Measurements from ENCODE around the gene EFNA4.
A peak's percentile ranks its signal among the peaks of the same experiment; 100 is the strongest.

EFNA4 gene

DNA sequence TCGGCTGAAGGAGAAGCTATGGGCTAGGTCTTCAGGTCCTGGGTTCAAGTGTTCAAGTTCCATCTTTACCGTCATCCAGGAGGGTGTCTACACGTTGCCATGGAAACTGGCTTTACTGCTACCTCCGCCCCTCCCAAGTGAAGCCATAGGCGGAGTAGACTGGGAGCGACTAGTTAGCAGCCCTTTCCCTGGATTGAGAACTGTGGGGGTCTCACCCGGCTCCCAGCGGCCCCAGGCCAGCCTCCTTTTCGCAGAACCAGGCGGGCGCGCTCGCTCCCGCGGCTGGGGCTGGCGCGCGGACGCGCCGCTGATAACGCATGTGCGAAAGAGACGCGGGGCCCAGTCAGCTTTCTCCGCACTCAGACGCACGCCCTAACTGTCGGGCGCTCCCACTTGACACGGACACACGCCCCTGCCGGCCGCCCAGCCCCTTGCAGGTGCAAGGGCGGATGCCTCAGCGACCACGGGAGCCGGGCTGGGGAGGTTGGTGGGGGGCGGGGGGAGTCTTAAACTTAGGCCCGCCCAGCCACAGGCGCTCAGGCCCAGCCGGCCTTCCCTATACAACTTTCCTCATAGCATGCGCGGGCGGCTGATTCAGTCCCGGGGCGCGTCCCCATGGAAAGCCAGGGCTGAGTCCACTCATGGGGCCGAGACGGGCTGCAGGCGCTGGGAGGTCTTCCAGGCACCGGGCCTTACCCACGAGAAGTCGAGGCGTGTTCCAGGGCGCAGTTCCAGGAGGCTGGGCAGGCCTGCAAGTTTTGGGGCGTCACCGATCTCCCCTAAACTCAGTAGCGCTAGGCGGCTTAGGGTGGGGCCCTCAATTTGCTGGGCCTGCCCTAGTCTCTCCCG is 7.4 kb downstream of the EFNA4 start (continued):
- TF ChIP-seq, protein P1, sequence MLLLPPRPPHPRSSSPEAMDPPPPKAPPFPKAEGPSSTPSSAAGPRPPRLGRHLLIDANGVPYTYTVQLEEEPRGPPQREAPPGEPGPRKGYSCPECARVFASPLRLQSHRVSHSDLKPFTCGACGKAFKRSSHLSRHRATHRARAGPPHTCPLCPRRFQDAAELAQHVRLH (tag by site-specific recombination; IDR thresholded peaks at IDR 0.05): no peak
- TF ChIP-seq ZBTB48 (tag by site-specific recombination; IDR thresholded peaks at IDR 0.05): 0 out of 2 replicates have a peak, but pooled peaks have one; percentile 21
- TF ChIP-seq ZNF341 (tag by site-specific recombination; IDR thresholded peaks at IDR 0.05; ENCODE audit: low read depth): peak; percentile 57
- TF ChIP-seq, protein P2, sequence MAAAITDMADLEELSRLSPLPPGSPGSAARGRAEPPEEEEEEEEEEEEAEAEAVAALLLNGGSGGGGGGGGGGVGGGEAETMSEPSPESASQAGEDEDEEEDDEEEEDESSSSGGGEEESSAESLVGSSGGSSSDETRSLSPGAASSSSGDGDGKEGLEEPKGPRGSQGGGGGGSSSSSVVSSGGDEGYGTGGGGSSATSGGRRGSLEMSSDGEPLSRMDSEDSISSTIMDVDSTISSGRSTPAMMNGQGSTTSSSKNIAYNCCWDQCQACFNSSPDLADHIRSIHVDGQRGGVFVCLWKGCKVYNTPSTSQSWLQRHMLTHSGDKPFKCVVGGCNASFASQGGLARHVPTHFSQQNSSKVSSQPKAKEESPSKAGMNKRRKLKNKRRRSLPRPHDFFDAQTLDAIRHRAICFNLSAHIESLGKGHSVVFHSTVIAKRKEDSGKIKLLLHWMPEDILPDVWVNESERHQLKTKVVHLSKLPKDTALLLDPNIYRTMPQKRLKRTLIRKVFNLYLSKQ (tag by site-specific recombination; IDR thresholded peaks at IDR 0.05; ENCODE audit: borderline replicate concordance): no peak
- TF ChIP-seq PRDM10 (tag by site-specific recombination; IDR thresholded peaks at IDR 0.05): peak; percentile 90
- no peak for TF ChIP-seq ZNF510 (tag by site-specific recombination; IDR thresholded peaks at IDR 0.05; ENCODE audit: insufficient replicate concordance)
- no peak for TF ChIP-seq ZNF629 (tag by site-specific recombination; IDR thresholded peaks at IDR 0.05)
- TF ChIP-seq IKZF3 (tag by site-specific recombination; IDR thresholded peaks at IDR 0.05): no peak
- TF ChIP-seq ZNF221 (tag by site-specific recombination; IDR thresholded peaks at IDR 0.05; ENCODE audit: borderline replicate concordance): no peak
- TF ChIP-seq, protein P3, sequence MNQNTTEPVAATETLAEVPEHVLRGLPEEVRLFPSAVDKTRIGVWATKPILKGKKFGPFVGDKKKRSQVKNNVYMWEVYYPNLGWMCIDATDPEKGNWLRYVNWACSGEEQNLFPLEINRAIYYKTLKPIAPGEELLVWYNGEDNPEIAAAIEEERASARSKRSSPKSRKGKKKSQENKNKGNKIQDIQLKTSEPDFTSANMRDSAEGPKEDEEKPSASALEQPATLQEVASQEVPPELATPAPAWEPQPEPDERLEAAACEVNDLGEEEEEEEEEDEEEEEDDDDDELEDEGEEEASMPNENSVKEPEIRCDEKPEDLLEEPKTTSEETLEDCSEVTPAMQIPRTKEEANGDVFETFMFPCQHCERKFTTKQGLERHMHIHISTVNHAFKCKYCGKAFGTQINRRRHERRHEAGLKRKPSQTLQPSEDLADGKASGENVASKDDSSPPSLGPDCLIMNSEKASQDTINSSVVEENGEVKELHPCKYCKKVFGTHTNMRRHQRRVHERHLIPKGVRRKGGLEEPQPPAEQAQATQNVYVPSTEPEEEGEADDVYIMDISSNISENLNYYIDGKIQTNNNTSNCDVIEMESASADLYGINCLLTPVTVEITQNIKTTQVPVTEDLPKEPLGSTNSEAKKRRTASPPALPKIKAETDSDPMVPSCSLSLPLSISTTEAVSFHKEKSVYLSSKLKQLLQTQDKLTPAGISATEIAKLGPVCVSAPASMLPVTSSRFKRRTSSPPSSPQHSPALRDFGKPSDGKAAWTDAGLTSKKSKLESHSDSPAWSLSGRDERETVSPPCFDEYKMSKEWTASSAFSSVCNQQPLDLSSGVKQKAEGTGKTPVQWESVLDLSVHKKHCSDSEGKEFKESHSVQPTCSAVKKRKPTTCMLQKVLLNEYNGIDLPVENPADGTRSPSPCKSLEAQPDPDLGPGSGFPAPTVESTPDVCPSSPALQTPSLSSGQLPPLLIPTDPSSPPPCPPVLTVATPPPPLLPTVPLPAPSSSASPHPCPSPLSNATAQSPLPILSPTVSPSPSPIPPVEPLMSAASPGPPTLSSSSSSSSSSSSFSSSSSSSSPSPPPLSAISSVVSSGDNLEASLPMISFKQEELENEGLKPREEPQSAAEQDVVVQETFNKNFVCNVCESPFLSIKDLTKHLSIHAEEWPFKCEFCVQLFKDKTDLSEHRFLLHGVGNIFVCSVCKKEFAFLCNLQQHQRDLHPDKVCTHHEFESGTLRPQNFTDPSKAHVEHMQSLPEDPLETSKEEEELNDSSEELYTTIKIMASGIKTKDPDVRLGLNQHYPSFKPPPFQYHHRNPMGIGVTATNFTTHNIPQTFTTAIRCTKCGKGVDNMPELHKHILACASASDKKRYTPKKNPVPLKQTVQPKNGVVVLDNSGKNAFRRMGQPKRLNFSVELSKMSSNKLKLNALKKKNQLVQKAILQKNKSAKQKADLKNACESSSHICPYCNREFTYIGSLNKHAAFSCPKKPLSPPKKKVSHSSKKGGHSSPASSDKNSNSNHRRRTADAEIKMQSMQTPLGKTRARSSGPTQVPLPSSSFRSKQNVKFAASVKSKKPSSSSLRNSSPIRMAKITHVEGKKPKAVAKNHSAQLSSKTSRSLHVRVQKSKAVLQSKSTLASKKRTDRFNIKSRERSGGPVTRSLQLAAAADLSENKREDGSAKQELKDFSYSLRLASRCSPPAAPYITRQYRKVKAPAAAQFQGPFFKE (tag by site-specific recombination; IDR thresholded peaks at IDR 0.05; ENCODE audit: borderline replicate concordance): no peak
- TF ChIP-seq, protein P4, sequence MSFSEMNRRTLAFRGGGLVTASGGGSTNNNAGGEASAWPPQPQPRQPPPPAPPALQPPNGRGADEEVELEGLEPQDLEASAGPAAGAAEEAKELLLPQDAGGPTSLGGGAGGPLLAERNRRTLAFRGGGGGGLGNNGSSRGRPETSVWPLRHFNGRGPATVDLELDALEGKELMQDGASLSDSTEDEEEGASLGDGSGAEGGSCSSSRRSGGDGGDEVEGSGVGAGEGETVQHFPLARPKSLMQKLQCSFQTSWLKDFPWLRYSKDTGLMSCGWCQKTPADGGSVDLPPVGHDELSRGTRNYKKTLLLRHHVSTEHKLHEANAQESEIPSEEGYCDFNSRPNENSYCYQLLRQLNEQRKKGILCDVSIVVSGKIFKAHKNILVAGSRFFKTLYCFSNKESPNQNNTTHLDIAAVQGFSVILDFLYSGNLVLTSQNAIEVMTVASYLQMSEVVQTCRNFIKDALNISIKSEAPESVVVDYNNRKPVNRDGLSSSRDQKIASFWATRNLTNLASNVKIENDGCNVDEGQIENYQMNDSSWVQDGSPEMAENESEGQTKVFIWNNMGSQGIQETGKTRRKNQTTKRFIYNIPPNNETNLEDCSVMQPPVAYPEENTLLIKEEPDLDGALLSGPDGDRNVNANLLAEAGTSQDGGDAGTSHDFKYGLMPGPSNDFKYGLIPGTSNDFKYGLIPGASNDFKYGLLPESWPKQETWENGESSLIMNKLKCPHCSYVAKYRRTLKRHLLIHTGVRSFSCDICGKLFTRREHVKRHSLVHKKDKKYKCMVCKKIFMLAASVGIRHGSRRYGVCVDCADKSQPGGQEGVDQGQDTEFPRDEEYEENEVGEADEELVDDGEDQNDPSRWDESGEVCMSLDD (tag by site-specific recombination; IDR thresholded peaks at IDR 0.05): peak; percentile 53; the same call in 1 of the 2 replicates
- no peak for TF ChIP-seq FEZF1 (tag by site-specific recombination; IDR thresholded peaks at IDR 0.05)
- TF ChIP-seq ZBTB26 (tag by site-specific recombination; optimal IDR thresholded peaks at IDR 0.05): peak; percentile 94
- peak; percentile 56 for TF ChIP-seq ZEB2 (tag by site-specific recombination; IDR thresholded peaks at IDR 0.05)
- peak; percentile 83 for TF ChIP-seq ZFHX2 (tag by site-specific recombination; conservative IDR thresholded peaks at IDR 0.05)
- TF ChIP-seq ZNF843 (tag by site-specific recombination; IDR thresholded peaks at IDR 0.05): no peak
- peak; percentile 73 for TF ChIP-seq GLIS1 (tag by site-specific recombination; IDR thresholded peaks at IDR 0.05)
- no peak for TF ChIP-seq ZNF140 (tag by site-specific recombination; IDR thresholded peaks at IDR 0.05)
- no peak for TF ChIP-seq SCRT1 (tag by site-specific recombination; IDR thresholded peaks at IDR 0.05; ENCODE audit: borderline replicate concordance)
- TF ChIP-seq ZNF239 (tag by site-specific recombination; IDR thresholded peaks at IDR 0.05): no peak
- no peak for TF ChIP-seq GLI2 (tag by site-specific recombination; IDR thresholded peaks at IDR 0.05; ENCODE audit: borderline replicate concordance, low read depth)
- TF ChIP-seq KLF1 (tag by site-specific recombination; IDR thresholded peaks at IDR 0.05): peak; percentile 97
- peak; percentile 74 for TF ChIP-seq GLIS2 (tag by site-specific recombination; IDR thresholded peaks at IDR 0.05)
